NCI-H524 (cell line): Measurements from ENCODE around the gene PAX2.
"Not testable (repeated sequence)": the region's sequence is repeated elsewhere in the genome, so short reads cannot be mapped to it uniquely, and the experiment has no call there.

Source experiments
- DNase-seq, 2 experiments: peaks; one replicate each; lab custom pipeline; 2025; lab: John Stamatoyannopoulos, UW

The PAX2 gene

DNA sequence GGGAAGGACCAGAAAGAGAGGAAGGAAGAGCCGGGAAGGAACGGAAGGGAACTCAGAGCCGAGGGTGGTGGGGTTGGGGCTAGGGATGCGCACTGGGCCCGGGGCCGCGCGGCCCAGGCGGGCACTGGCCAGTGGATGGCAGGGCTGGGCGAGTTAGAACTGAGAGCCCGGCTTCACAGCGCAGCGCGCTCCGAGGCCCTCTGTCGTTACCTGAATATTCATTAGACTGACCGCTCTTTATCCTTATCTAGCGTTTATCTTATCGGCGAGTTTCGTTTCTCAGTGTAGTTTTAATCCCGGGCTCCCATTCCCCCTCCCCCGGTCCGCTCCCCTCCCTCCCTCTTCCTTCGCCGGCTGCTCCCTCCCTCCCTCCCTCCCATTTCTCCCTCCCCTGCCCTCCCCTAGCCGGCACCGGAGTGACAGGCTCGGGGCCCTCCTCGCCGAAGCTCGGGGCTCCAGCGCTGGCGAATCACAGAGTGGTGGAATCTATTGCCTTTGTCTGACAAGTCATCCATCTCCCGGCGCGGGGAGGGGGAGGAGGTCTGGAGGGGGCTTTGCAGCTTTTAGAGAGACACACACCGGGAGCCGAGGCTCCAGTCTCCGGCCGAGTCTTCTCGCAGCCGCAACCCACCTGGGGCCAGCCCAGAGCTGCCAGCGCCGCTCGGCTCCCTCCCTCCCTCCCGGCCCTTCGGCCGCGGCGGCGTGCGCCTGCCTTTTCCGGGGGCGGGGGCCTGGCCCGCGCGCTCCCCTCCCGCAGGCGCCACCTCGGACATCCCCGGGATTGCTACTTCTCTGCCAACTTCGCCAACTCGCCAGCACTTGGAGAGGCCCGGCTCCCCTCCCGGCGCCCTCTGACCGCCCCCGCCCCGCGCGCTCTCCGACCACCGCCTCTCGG, at the start of gene PAX2:
Gene PAX2 (plus strand): TSS at position 596 of the 895 bp plus-strand sequence. CDS start 679 bp downstream, outside the sequence.
- no peak for DNase-seq

DNA sequence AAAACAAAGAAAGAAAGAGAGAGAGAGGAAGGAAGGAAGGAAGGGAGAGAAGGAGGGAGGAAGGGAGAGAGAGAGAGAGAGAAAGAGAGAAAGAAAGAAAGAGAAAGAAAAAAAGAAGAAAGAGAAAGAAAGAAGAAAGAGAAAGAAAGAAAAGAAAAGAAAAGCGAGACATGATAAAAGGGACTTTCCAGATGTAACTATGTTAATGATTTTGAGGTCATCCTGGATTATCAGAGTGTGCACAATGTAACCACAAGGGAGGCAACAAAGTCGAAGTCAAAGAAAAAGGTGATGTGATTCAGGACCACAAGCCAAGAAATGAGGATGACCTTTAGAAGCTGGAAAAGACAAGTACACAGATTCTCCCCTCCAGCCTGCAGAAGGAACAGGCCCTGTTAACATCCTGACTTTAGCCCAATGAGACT, 48.9 kb upstream of the PAX2 start:
- DNase-seq: no peak

DNA sequence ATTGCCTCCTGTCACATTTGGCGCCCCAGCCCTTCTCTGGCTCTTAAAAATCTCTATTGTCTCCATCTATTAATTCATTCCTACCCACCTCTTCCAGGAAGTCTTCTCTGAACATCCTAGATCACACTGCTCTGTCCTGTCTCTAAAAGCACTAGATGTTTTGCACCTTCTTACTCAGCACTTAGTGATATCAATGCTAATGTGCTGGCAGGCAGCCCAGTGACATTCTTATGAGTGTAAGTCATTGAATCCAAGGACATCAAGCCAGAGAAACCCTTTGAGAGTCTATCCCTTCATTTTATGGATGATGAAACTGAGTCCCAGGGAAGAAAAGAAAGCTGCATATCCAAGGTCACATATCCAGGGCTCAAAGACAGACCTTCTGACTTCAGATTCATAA, 48.3 kb upstream of the PAX2 start:
- no peak for DNase-seq

DNA sequence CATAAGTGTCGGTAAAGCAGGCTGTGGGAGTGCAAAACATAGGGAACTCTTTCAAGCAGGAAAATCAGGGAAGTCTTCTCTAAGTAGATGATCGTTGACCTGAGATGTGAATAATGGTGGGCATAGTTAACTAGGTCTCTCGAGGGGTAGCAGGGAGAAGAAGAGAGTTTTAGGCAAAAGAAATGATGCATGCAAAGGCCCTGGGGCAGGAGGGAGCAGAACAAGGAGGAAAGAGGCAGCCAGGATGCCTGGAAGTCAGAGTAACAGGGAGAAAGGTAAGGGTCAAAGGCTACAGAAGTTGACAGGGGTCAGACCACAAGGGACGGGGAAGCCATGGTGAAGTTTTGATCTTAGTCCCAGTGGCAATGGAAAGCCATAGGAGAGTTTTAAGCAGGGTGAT, 47.8 kb upstream of the PAX2 start:
- no peak for DNase-seq

DNA sequence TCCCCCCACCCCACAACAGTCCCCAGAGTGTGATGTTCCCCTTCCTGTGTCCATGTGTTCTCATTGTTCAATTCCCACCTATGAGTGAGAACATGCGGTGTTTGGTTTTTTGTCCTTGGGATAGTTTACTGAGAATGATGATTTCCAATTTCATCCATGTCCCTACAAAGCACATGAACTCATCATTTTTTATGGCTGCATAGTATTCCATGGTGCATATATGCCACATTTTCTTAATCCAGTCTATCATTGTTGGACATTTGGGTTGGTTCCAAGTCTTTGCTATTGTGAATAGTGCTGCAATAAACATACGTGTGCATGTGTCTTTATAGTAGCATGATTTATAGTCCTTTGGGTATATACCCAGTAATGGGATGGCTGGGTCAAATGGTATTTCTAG, 43.7 kb upstream of the PAX2 start:
- DNase-seq: not testable (repeated sequence)

DNA sequence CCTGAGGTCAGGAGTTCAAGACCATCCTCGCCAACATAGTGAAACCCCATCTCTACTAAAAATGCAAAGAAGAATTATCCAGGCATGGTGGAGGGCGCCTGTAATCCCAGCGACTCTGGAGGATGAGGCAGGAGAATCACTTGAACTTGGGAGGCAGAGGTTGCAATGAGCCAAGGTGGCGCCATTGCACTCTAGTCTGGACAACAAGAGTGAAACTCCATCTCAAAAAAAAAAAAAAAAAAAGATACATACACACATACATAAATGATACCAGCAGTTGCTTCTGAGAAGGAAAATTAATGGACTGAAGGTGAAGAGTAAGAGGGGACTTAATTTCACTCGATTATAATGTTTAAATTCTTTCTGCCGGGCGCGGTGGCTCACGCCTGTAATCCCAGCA, 40.2 kb upstream of the PAX2 start:
- no peak for DNase-seq

DNA sequence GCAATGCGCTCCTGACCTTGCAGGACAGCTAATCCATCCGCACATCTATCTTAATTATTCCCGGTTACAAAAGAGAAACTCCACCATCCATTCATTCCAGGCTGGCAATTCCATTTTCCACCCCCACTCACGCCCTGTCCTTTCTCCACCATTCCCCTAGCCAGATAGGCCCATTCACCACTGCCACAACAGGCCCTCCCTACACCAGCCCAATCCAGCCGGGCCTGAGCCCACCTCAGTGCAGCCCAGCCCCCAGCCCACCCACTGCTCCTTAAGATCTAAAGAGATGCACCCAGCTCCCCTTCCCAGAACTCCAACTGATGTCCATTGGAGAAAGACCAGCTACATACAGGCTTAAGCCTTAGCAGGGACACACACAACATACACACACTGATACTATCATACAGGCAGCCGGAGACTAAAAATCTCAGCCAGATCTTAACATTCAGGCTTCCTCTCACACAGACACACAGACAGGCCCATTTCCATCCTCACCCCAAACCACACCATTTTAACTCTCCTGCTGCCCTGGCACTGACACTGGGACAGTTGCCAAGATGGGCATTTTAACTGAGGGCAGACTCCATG, 38.0 kb upstream of the PAX2 start:
- DNase-seq: no peak

DNA sequence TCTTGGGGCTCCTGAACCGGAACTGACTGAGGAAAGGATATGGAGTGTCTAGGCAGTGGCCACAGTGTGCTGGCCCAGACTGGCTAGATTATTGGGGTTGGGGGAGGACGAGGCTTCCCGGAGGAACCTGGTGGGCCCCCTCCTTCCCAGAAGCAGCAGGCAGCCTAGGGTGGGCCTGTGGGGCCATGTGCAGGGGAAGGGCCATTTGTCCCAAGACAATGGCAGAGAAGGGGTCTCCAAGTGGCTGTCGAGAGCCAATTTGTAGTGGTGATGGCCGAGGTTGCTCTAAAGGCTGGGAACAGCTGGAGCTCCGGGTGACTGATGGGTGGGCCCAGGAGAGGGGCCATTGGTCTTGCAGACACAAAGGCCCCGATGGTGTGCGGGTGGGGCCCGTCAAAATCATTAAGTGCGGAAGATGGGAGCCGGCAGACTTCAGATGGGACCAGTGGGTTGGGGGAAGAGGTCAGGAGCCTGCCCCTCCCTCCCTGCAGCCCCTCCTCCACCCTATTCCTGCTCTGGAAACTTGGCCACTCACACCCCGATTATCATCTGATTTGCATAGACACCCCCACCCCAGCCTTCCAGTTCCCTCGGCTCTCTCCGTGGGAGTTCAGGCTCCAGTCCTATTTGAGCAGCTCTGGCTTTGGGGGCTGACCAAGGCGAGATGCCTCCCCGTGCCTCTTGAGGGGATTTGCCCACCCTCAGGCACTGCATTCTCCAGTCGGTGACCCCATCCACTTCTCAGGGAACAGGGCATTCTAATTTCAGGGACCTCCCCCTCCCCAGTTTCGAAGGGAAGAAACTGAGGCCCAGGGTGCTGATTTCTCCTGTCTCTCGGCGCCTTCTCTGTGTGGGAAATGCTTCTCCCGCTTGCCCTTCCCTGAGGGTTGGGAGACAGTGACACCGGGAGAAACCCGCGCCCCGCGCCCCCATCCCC, 36.0 kb upstream of the PAX2 start:
- DNase-seq: no peak

DNA sequence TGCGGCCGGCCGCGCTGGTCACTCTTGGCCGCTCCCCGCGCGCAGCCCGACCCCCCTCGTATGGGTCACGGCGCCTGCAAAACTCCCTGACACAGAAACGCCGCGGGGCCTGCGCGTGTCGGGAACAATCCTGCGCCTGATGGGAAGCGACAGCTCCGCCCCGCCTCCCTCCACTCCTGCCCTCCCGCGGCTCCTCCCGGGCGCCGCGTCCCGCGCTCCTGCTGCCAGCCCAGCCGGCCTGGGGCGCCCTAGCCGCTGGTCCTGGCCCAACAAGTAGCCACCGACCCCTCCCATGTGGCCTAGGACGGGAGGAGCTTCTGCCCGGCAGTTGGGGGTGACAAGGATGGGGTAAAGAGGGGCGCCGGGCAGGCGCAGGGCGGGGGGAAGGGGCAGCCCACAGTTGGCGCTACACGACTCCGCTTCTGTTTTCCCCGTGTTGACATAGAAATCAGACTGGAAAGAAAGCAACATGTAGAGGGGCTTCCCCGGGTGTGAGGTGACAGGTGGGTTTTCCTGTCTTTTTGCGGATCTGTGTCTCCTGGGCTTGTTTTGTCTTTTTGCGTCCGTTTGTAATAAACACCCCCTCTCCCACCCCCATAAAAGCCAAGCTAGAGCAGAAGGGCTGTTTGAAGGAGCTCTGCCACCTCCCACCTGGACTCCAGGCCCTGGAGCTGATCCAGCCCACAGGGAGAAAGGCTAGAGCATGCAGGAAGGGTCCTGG, 35.1 kb upstream of the PAX2 start:
- peak in 1 of 2 experiments; percentile 11 for DNase-seq

DNA sequence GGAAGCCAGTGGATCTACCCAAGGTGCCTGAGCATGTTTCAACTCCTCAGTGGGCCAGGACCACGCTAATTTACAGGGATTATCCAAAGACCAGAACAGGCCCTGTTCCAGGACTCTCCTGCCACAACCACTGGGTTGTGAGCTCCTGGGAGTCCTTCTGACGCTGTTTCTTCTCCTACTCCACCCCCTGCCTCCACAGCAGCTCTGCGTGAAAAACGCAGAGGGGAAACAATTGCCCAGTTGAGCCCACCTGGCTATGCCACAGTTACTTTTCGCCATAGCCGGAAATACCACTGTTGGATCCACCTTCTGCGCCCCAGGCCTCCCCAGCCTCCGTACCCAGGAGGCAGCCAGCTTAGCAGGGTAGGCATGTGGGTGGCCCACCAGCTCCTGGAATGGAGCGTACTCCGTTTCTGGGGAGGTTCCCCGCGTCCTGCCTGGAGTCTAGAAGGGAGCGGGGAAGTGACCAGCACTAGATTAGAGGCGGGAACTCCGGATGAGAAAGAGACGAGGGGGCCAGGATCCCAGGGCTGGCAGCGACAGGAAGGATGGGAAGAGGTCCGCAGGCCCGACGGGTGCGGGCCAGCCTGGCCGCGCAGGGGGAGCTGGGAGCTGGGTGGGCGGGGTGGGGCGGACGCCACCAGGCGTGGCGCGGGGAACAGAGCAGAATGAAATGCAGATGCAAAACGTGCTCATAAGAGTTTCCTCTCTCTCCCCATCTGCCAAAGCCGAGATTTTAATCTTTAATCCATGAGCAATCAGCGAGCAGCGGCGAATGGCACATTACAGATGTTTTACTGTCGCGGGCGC, 32.1 kb upstream of the PAX2 start:
- DNase-seq: peak; percentile 17 to 56

DNA sequence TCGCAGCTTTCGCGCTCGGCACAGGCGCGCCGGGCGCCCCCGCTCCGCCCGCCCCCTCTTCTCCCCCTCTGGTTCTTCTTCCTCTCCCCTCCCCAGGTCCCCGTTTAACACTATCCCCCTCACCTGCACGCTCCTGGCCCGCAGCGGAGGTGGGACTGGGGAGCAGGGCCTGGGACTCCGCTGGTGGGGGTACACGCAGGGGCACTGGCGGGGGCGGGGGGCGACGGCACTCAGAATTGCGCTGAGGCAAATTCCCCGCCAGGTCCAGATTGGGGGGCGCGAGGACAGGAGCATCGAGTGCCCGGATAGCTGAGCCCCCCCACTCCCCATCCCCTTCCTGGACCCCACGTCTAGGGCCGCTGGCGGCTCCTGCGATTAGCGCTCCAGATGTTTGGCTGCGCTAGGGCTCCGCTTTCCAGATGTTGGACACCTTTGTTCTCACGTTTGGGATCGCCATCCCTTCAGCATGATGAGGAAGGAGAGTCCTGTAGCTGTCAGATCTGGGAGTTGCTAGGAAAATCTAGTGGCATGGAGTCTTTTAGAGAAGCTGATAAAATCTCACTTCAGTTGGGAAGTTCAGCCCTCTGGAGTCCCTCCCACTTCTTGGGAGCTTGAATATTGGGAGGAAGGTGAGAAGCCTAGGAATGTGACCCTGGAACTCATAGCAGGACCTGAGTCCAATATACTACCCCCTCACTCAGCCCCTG, 31.4 kb upstream of the PAX2 start:
- no peak for DNase-seq

DNA sequence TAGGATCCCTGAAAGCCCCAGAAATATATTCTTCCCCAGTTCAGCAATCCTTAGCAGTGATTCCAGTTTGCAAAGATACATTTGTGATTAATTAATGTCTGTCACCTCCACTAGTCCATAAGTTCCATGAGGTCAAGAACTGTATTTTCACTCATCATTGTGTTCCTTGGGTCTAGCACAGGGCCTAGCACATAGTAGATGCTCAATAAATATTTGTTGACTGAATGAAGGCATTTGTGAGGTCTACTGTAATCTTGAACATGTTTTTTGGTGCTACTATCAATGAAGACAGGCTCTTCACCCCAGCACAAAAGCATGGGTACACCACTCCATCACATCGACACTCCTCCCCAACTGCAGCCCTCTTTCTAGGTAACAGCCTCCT, 30.8 kb upstream of the PAX2 start:
- DNase-seq: no peak

DNA sequence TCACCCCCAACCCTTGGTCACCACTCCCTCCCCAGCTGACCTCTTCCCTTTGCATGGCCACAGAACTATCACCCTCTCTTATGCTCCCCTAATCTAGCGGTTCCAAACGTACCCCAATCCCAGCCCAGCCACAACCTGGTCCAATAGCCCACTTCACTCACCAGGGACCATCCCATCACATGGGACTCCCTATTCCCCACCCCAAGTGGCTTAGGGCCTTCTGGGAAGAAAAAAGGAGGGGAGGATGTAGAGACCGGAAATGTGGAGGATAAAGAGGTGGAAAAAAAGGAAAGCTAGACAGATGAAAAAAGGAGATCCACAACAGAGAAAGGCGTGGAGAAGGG, 30.3 kb upstream of the PAX2 start:
- no peak for DNase-seq

DNA sequence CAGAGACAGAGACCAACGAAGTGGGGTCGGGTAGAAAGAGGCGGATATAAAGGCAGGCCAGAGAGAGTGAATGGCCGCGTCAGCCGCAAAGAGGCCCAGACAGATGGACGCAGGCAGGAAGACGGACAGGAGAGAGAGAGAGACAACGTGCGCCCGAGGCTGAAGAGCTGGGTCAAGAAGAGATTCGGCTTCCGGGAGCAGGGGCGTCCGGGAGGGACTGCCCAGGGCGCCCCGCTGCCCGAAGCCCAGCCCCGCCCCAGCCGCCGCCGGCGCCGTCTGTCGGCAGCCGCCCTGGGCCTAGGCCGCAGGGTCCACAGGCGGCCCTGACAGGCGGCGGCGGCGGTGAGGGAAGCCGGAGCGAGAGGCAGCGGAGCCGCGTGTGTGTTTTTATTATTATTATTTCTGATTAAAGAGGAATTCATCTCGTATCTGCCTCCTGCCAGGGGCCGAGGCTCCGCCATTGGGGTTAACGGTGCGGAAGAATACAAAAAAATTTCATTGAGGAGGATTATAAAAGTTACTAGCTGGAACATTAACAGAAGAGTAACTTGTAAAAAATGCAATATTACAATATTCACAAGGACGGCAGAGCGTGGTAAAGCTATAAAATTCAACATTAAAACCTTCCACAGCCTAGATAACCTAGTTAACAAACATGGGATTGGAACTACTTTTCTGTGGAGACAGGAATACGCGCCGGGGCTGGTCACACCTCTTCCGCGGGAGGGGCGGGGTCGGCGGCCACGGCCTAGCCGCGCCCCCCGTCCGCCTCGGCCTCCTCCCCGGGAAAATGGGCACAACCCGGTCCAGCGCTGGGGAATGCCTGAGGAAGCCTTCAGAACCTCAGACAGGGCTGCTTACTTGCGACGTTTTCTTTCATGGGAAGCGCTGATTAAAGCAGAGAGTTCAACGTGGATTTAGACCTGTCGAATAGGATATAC, 29.7 kb upstream of the PAX2 start:
- no peak for DNase-seq

DNA sequence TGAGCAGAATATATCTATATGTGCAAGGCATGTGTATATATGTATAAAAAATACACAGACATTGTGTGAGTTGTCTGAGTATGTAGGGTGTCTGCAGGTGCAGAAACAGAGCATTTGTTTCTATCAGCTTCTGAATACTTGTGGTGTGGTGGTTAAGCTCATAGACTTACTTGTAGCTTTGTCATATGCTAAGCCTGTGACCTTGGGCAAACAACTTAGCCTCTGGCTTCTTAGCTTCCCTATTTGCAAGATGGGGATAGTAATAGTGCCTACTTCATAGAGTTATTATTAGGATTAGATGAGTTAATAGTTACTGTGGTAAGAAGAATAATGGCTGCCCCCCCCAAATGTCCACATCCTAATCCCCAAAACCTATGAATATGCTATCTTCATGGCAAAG, 28.2 kb upstream of the PAX2 start:
- no peak for DNase-seq

DNA sequence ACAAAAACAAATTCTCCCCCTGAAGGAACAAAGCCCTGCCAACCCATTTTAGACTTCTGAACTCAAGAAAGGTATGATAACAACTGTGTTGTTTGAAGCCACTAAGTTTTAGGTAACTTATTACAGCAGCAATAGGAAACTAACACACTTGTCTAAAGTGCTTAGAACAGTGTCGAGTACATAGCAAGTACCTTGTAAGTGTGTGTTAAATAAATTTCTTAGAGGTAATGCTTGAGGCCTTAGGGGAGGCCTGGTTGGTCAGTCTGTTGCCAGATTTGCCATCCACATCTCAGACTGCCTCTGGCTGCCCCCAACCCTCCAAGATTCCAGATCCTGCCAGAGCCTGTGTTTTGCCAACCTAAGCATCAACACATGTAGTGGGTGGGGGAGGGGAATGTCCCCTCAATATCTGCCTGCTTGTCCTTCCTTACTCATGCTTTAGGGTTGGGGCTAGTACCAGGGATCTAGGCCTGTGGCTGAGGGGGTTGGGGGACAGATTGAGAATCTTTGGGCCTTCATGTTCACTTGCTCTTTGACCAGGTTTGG, 27.1 kb upstream of the PAX2 start:
- no peak for DNase-seq

DNA sequence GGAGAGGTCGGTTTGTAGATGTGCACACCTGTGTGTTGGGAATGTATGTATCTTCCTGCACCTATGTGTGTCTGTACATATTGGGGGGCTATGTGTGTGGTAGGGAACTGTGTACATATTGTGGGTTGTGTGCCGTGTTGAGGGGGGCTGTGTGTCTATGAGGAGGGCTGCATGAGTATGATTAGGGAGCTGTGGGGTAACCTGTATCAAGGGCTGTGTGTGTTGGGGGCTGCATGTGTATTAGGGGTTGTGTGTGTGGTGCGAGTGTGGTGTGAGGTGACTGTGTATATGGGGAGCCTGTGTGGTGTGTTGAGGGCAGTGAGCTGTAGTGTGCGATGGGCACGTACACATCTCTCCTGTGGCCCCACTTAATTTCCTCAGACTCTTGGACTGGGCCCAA, 22.2 kb upstream of the PAX2 start:
- no peak for DNase-seq

DNA sequence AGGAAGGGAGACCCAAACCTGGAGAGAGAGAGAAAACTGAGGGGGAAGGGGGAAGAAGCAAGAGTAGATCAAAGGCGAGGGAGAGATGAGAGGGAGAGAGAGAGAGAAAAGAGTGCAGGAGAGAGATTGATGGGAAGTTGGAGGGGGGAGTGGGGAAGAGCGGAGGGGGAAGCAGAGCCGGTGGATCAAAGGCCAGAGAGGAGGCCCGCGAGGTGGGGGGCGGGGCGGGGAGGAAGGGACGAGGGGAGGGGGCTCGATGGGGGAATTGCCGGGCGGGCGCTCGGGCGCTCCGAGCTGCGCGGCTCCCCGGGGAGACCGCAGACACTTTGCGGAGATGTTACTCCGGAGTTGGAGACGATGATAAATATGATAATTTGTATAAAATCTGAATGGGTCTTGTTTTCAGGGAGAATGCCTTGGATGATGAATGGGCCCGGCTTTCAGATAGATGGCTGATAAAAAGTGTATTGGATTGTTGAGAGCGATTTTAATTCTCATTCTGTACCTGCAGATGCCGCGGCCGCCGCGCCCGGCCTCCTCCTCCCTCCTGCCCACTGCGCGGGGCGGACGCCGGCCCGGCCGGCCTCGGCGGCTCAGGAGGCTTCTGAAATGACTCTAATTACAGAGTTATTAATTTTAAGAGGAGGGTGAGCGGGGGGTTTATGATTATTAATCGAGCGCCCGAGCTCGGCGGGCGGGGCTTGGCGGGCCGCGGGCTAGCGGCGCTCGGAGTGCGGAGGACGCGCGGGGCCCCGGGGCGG, 21.4 kb upstream of the PAX2 start:
- no peak for DNase-seq
